HG03139 (cell line): ENCODE data around the gene CAPN3.

Experiments used
- ATAC-seq: cut with Tn5 transposase; IDR thresholded peaks from one replicate; pipeline ENCODE4 v1.9.1; 2021; ENCODE audit not compliant: unreplicated experiment

CAPN3 gene

GRCh38 chr15:42449770-42450424 is 90.6 kb downstream of the CAPN3 start:
- ATAC-seq = no peak

GRCh38 chr15:42450425-42450790 is 91.1 kb downstream of the CAPN3 start:
- no peak for ATAC-seq

- ATAC-seq = no peak
Observed at GRCh38 chr15:42453826-42454225, 94.5 kb downstream of the CAPN3 start.

GRCh38 chr15:42456531-42456930 is 97.2 kb downstream of the CAPN3 start:
- no peak for ATAC-seq

GRCh38 chr15:42456971-42457370 is 97.7 kb downstream of the CAPN3 start:
- no peak for ATAC-seq

- ATAC-seq = no peak
Observed at GRCh38 chr15:42457445-42458442, 98.4 kb downstream of the CAPN3 start.

GRCh38 chr15:42461261-42461660 is 102.0 kb downstream of the CAPN3 start:
- no peak for ATAC-seq
